ENCODE measurements around the gene SEC24D. TPM values are rescaled to one million over a fixed set of nuclear protein-coding genes. Genes with fewer than 3 reads are reported as not detected.
"Not testable (repeated sequence)": the region's sequence is repeated elsewhere in the genome, so short reads cannot be mapped to it uniquely, and the experiment has no call there.

The SEC24D gene
- total RNA-seq, 1 experiment from 2014 or later: 13.4 TPM

DNA sequence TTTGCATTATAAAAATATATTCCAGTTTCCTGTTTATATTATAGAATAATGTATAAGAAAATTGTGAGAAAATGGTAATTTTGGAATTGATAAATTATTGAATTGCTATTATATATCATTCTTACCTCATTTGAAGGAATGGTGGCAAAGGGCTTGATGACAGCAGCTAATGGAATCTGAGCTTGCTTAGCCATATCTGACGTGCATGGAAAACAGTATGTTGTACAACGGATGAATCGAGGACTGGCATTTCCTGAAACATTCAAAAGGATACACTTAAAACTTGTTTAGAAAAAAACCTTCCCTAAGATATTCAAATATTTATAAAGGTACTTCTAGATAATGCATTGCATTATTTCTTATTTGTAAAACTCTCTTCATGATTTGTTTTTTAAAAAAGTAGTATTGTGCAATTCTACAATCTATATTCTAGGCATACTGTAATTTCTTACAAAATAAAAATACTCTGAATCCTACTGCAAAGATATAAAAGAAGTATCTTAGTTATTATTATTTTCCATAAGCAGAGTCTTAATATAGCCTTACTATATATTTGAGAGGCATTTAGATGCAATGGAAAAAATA, 38.3 kb downstream of the SEC24D start:
- no TSS peak for BruUV-seq (replicated peaks)

GRCh38 chr4:118791690-118792446, 44.1 kb downstream of the SEC24D start:
- H3K27ac ChIP-seq (ENCODE audit: low read length); BruUV-seq (replicated peaks); ATAC-seq; DNase-seq (ENCODE audit: low read depth, low spot score); in situ Hi-C loops (cut with HindIII; ENCODE audit: low pct_unique_long_range_greater_than_20kb, low sequenced_read_pairs); H3K4me3 ChIP-seq (ENCODE audit: low read depth in 2 of 2, low read length in 2 of 2); H3K4me1 ChIP-seq (ENCODE audit: control insufficient read depth, insufficient read depth, low read length); POLR2A ChIA-PET; H3K9me3 ChIP-seq (ENCODE audit: control insufficient read depth, insufficient read depth, low read depth, low read length); intact Hi-C loops (cut with micrococcal nuclease; ENCODE audit: unreplicated experiment); CTCF ChIA-PET; H3K36me3 ChIP-seq (ENCODE audit: control insufficient read depth, insufficient read depth, low read length); H3K27me3 ChIP-seq (ENCODE audit: control insufficient read depth, insufficient read depth, low read length): not testable (repeated sequence)

More for the DNA sequence above, 38.3 kb downstream of the SEC24D start:
- CTCF ChIA-PET: no interaction called here
- ATAC-seq (no peak), DNase-seq (ENCODE audit: low read depth, low spot score) (no peak)
- Histone ChIP-seq H3K27me3 (ENCODE audit: control insufficient read depth, insufficient read depth, low read length) (no peaks in the 10 kb centered on the region), H3K27ac (ENCODE audit: low read length) (no peak overlapping the region), H3K4me3 (ENCODE audit: low read depth in 2 of 2, low read length in 2 of 2) (no peak overlapping the region), H3K9me3 (ENCODE audit: control insufficient read depth, insufficient read depth, low read depth, low read length) (no peaks in the 10 kb centered on the region), H3K36me3 (ENCODE audit: control insufficient read depth, insufficient read depth, low read length) (peaks cover 4% of the 10 kb centered on the region; the same call in 1 of the 2 replicates), H3K4me1 (ENCODE audit: control insufficient read depth, insufficient read depth, low read length) (no peaks in the 10 kb centered on the region)
- TF ChIP-seq SIN3A (IDR thresholded peaks at IDR 0.05; ENCODE audit: borderline replicate concordance, insufficient read depth, low read depth, low read length) (no peak), TCF7L2 (IDR thresholded peaks at IDR 0.05; ENCODE audit: low read depth, low read length) (no peak), CTCF (IDR thresholded peaks at IDR 0.05) (no peak), REST (IDR thresholded peaks at IDR 0.05; ENCODE audit: insufficient read depth in 1 of 2, low read depth in 2 of 2, low read length in 1 of 2) (no peak), POLR2AphosphoS5 (IDR thresholded peaks at IDR 0.05; ENCODE audit: low read depth, low read length) (no peak)
- intact Hi-C loops (cut with micrococcal nuclease; ENCODE audit: unreplicated experiment): no loop called here
- POLR2A ChIA-PET: no interaction called here
- in situ Hi-C loops (cut with HindIII; ENCODE audit: low pct_unique_long_range_greater_than_20kb, low sequenced_read_pairs): no loop called here

GRCh38 chr4:118790544-118790943, 45.4 kb downstream of the SEC24D start:
- Histone ChIP-seq H3K4me1 (ENCODE audit: control insufficient read depth, insufficient read depth, low read length) (no peaks in the 10 kb centered on the region), H3K9me3 (ENCODE audit: control insufficient read depth, insufficient read depth, low read depth, low read length) (no peaks in the 10 kb centered on the region), H3K27ac (ENCODE audit: low read length) (no peak overlapping the region), H3K4me3 (ENCODE audit: low read depth in 2 of 2, low read length in 2 of 2) (no peak overlapping the region), H3K27me3 (ENCODE audit: control insufficient read depth, insufficient read depth, low read length) (no peaks in the 10 kb centered on the region), H3K36me3 (ENCODE audit: control insufficient read depth, insufficient read depth, low read length) (no peaks in the 10 kb centered on the region)
- in situ Hi-C loops (cut with HindIII; ENCODE audit: low pct_unique_long_range_greater_than_20kb, low sequenced_read_pairs) (no loop called here), intact Hi-C loops (cut with micrococcal nuclease; ENCODE audit: unreplicated experiment) (no loop called here)
- no peak for TF ChIP-seq TCF7L2 (IDR thresholded peaks at IDR 0.05; ENCODE audit: low read depth, low read length)
- no peak for TF ChIP-seq CTCF (IDR thresholded peaks at IDR 0.05)
- TF ChIP-seq REST (IDR thresholded peaks at IDR 0.05; ENCODE audit: insufficient read depth in 1 of 2, low read depth in 2 of 2, low read length in 1 of 2): no peak
- TF ChIP-seq POLR2AphosphoS5 (IDR thresholded peaks at IDR 0.05; ENCODE audit: low read depth, low read length): no peak
- no peak for TF ChIP-seq SIN3A (IDR thresholded peaks at IDR 0.05; ENCODE audit: borderline replicate concordance, insufficient read depth, low read depth, low read length)
- no peak for DNase-seq (ENCODE audit: low read depth, low spot score)
- ChIA-PET POLR2A (no interaction called here), CTCF (no interaction called here)
- ATAC-seq: no peak
- no TSS peak for BruUV-seq (replicated peaks)

Data from Panc1 (cell line).